ENCODE results near the gene RNF215.

- TF ChIP-seq CTCF (IDR thresholded peaks at IDR 0.05), result no peak
- no peak for TF ChIP-seq EZH2 (IDR thresholded peaks at IDR 0.05)
- TF ChIP-seq EZH2phosphoT487 (IDR thresholded peaks at IDR 0.05), result no peak
These were observed 52.0 kb downstream of the RNF215 start for GRCh38 chr22:30335236-30335635.

Data from neural progenitor cell (in vitro differentiated cells).